H54 (cell line): ENCODE data around the gene KLHL29.

ENCODE experiments used
- DNase-seq: peaks from one replicate; pipeline ENCODE4 v3.0.0; 2011; ENCODE audit warnings: low spot score, mixed read lengths; ENCODE audit not compliant: insufficient read length
- FAIRE-seq: peaks from 3 replicates; lab custom pipeline; 2011; peaks lifted over from hg19 to GRCh38; lab: Jason Lieb, UNC
- POLR2A ChIP-seq: IDR thresholded peaks from 2 replicates; pipeline ENCODE4 v1.6.1; 2011; ENCODE audit warnings: low read depth, mild to moderate bottlenecking, low read length

KLHL29 gene

GRCh38 chr2:23529659-23530058 is 144.7 kb downstream of the KLHL29 start:
- TF ChIP-seq POLR2A = no peak
- FAIRE-seq = no peak
- no peak for DNase-seq

- no peak for TF ChIP-seq POLR2A
- DNase-seq = no peak
- FAIRE-seq = no peak
Observed at GRCh38 chr2:23530206-23530908, 145.4 kb downstream of the KLHL29 start.

- no peak for TF ChIP-seq POLR2A
- FAIRE-seq (no peak), DNase-seq (no peak)
Observed at GRCh38 chr2:23530909-23531276, 145.9 kb downstream of the KLHL29 start.

- FAIRE-seq (no peak), DNase-seq (no peak)
- no peak for TF ChIP-seq POLR2A
Observed at GRCh38 chr2:23531280-23531679, 146.3 kb downstream of the KLHL29 start.

- TF ChIP-seq POLR2A = no peak
- FAIRE-seq = no peak
Observed at GRCh38 chr2:23531881-23532280, 146.9 kb downstream of the KLHL29 start.

GRCh38 chr2:23532391-23533337 is 147.7 kb downstream of the KLHL29 start:
- no peak for TF ChIP-seq POLR2A
- no peak for FAIRE-seq
- no peak for DNase-seq

More at GRCh38 chr2:23531881-23532280, 146.9 kb downstream of the KLHL29 start:
- no peak for DNase-seq

- FAIRE-seq (no peak), DNase-seq (no peak)
- no peak for TF ChIP-seq POLR2A
Observed at GRCh38 chr2:23533338-23533695, 148.3 kb downstream of the KLHL29 start.

GRCh38 chr2:23534771-23535170 is 149.8 kb downstream of the KLHL29 start:
- no peak for FAIRE-seq
- TF ChIP-seq POLR2A = no peak
- no peak for DNase-seq

- TF ChIP-seq POLR2A = no peak
- DNase-seq (no peak), FAIRE-seq (no peak)
Observed at GRCh38 chr2:23536326-23536725, 151.3 kb downstream of the KLHL29 start.

- DNase-seq (no peak), FAIRE-seq (no peak)
- no peak for TF ChIP-seq POLR2A
Observed at GRCh38 chr2:23537991-23538390, 153.0 kb downstream of the KLHL29 start.

GRCh38 chr2:23538566-23538965 is 153.6 kb downstream of the KLHL29 start:
- DNase-seq (no peak), FAIRE-seq (no peak)
- no peak for TF ChIP-seq POLR2A

- no peak for TF ChIP-seq POLR2A
- FAIRE-seq = no peak
- DNase-seq = no peak
Observed at GRCh38 chr2:23540804-23541360, 155.9 kb downstream of the KLHL29 start.

GRCh38 chr2:23541503-23542229 is 156.7 kb downstream of the KLHL29 start:
- FAIRE-seq (no peak), DNase-seq (no peak)
- TF ChIP-seq POLR2A = no peak
